NCI-H446 treated with DMSO at 0.1 percent for 48 hours (cell line): ENCODE results near the gene RAB31.

Experiments
- DNase-seq: peaks from one replicate; lab custom pipeline; 2025; lab: John Stamatoyannopoulos, UW

RAB31 gene

GRCh38 chr18:9694174-9694573 is 13.9 kb upstream of the RAB31 start:
- DNase-seq: no peak

- no peak for DNase-seq
Observed at GRCh38 chr18:9694952-9695495, 13.1 kb upstream of the RAB31 start.

DNA sequence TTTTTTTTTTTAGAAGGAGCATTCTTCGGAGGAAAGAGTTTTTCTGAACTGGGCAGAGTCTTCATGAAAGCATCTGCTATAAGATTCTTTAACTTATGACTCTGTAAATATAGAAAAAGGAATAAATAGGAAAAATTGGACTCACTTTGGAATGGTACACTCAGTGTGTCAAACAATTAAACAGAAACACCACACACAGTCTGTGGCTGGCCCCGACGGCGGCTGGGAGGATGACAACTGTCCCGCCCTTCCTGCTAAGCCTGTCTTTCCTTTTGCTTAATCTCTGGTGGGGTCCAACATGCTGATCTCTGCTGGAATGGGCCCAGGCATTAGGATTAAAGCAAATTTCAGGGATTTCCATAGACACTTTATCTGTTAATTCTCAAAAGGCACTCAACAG is 12.5 kb upstream of the RAB31 start:
- DNase-seq: no peak

DNA sequence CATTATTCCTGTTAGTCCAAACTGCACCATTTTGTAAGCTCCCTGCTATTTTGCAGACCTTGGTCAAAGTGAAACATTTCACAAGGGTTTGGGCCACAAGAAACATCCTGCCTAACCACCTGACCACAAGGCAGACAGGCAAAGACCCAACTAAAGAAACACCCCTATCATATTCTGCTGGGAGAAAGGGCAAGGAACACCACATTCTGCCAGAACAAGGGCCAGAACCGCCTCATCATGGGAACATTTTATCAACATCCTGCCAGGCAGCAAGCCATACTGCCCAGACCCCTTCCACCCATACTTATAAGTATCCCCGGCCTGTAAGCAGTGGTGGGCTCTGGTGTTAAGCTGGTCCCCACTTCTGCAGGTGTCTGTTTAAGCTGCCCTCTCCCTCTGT is 12.0 kb upstream of the RAB31 start:
- no peak for DNase-seq

GRCh38 chr18:9696701-9697100 is 11.4 kb upstream of the RAB31 start:
- DNase-seq: no peak

DNA sequence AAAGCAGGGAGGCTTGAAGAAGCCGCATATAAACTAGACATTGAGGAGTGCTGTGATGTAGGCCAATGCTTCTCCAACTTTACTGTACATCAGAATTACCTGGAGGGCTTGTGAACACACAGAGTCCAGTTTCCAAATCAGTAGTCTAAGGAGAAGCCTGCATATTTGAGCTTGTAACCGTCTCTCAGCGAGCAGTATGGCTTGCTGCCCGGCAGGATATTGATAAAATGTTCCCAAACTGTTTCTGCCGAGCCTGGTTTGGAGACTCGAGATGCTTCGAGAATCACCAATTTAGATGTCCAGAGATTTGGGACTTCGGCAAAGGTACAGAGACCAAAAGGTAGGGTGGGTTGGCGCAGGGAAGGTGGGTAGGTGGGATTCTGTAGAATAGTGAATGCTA is 11.0 kb upstream of the RAB31 start:
- no peak for DNase-seq

DNA sequence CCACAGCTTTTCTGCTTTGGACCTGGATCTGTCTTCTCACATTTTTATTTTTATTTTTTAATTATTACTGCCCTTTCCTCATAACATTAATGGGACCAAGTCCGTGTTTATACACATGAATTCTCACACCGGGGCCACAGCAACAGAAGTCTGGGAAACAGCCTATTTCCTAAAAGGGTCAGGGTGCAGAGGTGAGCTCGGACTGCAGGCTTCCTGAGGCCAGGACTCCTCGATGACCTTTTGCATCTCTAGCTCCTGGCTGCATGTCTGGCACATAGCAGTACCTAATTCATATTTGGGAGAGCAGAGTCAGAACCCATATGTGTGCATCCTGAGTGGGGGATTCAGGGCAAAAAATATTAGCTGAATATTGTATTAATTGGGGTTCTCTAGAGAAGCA is 9.6 kb upstream of the RAB31 start:
- no peak for DNase-seq

DNA sequence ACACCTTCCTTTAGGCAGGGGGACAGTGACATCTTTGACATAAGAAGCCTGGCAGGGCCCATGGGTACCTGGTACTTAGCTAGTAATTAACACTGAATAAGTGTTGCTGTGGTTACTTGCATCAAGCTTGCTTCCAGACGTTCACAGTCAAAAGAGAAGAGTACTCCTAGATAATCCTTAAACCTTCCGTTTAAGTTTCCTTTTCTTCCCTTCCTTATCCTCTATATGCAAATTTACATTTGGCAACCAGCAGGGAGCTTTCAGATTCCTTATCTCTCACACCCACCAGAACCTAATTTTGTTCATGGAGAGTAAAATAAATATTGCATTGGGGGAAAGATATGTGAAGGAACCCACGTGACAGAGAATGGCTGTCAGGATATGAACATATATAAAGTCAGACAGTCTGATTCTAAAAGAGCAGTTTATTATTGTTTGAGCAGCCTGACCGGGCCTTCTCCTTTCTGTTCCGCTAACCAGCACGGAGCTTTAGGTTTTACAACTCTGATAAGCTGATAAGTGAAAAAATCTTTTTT is 7.8 kb upstream of the RAB31 start:
- no peak for DNase-seq

DNA sequence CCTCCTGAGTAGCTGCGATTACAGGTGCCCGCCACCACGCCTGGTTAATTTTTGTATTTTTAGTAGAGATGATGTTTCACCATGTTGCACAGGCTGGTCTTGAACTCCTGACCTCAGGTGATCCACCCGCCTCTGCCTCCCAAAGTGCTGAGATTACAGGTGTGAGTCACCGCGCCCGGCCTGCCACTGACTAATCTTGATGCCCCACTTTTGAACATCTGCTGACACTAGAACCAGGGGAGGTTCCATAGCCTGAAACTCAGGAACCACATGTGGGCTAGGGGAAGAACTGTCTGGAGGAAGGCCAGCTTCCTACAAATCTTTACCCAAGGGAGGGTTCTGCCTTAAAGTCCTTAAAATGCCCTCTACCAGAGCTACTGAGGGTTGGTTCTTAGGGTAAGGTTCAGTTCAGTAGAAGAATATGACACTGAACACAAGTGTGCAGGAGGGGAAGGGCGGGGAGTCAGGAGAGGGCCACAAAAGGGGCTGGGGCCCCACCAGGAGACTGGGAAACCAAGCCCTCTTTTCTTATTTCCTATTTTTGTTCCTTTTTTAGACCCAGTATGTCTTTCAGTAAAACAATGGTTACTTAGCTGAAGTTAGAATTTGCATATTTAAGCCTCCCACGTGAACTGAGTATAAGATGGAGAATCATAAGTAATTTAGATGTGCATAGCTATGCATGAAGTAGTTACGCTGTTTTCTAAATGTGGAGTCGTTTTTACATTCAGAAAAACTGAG is 6.3 kb upstream of the RAB31 start:
- no peak for DNase-seq

- DNase-seq: no peak
Observed at GRCh38 chr18:9704233-9705118, 3.6 kb upstream of the RAB31 start.

GRCh38 chr18:9705183-9705829 is 2.8 kb upstream of the RAB31 start:
- no peak for DNase-seq

GRCh38 chr18:9706081-9706935 is 1.8 kb upstream of the RAB31 start:
- no peak for DNase-seq

GRCh38 chr18:9707381-9708056 is 582 bp upstream of the RAB31 start:
- DNase-seq: no peak

DNA sequence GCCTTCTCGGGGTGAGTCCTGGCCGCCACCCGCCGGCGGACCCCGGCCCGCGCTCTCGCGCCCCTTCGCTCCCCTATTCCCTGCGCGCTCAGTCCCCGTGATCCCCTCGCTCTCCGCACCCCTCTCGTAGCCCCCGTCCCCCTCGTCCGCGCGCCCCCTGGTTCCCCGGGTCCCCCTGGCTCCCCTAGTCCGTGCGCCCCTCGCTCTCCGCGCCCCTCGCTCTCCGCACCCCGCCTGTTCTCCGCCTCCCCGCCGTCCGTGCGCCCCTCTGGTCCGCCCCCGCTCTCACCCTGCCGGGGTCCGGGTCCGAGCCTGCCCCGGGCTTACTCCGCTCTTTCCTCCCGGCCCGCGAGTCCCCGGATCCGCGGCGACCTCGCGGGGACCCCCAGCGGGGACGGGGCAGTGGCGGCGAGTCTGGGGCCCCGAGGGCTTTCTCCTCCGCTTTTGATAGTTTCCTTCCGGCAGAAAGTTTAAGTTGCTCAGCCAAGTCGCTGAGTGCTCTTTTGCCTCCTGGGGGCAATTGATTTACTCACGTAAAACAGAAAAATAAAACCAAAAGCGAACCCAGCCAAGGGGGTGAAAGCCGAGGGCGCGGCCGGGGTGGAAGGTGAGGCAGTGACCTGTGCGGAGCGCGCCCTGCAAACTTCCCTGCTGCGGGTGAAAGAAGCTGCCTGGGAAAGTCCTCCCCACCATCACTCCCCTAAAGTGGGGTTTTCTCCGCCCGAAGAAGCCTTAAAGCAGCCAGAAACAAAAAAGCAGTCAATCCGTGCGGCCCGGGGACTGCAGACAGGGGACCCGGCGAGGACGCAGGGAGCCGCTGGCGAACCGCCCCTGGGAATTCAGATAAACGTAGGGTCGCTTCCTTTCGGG is 568 bp downstream of the RAB31 start:
- no peak for DNase-seq

GRCh38 chr18:9709304-9709877 is 1.3 kb downstream of the RAB31 start:
- no peak for DNase-seq

- no peak for DNase-seq
Observed at GRCh38 chr18:9710037-9710436, 1.9 kb downstream of the RAB31 start.

- DNase-seq: no peak
Observed at GRCh38 chr18:9711361-9712129, 3.4 kb downstream of the RAB31 start.

- DNase-seq: no peak
Observed at GRCh38 chr18:9712130-9712577, 4.1 kb downstream of the RAB31 start.

- DNase-seq: no peak
Observed at GRCh38 chr18:9712611-9713010, 4.5 kb downstream of the RAB31 start.
